Liver (tissue), 9 donors: ENCODE results near the gene COL27A1. TPM values are rescaled to one million over a fixed set of nuclear protein-coding genes. Genes with fewer than 3 reads are reported as not detected.

Experiments
- DNase-seq: peaks from one replicate; pipeline ENCODE4 v3.0.0-alpha.2; 2017; ENCODE audit warnings: low spot score
- H3K27ac ChIP-seq, 2 donors: one replicate each; pipeline ENCODE4 v1.7.0; 2013; ENCODE audit warnings: inconsistent platforms in 2 of 2, low read length in 2 of 2, control low read depth in 1 of 2, low read depth in 1 of 2, mild to moderate bottlenecking in 1 of 2
- H3K27me3 ChIP-seq, 4 donors: one replicate each; pipeline versions ENCODE4 v1.6.1 to v1.7.0; 2013; ENCODE audit warnings: low read length in 3 of 4, inconsistent platforms in 1 of 4, mild to moderate bottlenecking in 1 of 4, moderate library complexity in 1 of 4; ENCODE audit not compliant: control insufficient read depth in 4 of 4, insufficient read depth in 4 of 4
- H3K36me3 ChIP-seq, 4 donors: one replicate each; pipeline versions ENCODE4 v1.6.1 to v1.7.0; 2013; ENCODE audit warnings: low read length in 3 of 4, mild to moderate bottlenecking in 3 of 4, low read depth in 1 of 4, moderate library complexity in 1 of 4; ENCODE audit not compliant: control insufficient read depth in 4 of 4, insufficient read depth in 3 of 4
- H3K4me1 ChIP-seq, 4 donors: one replicate each; pipeline versions ENCODE4 v1.6.1 to v1.7.0; 2013; ENCODE audit warnings: low read length in 3 of 4, mild to moderate bottlenecking in 3 of 4, moderate library complexity in 1 of 4; ENCODE audit not compliant: control insufficient read depth in 4 of 4, insufficient read depth in 4 of 4
- H3K4me3 ChIP-seq, 3 donors: one replicate each; pipeline versions ENCODE4 v1.6.1 to v1.7.0; 2013; ENCODE audit warnings: low read length in 3 of 3, control low read depth in 1 of 3, low read depth in 1 of 3, mild to moderate bottlenecking in 1 of 3
- H3K9ac ChIP-seq, 2 donors: one replicate each; pipeline ENCODE4 v1.7.0; 2013; ENCODE audit warnings: low read length in 2 of 2, mild to moderate bottlenecking in 2 of 2, moderate library complexity in 2 of 2, control low read depth in 1 of 2, low read depth in 1 of 2
- H3K9me3 ChIP-seq, 4 donors: one replicate each; pipeline versions ENCODE4 v1.6.1 to v1.7.0; 2013; ENCODE audit warnings: low read length in 3 of 4; ENCODE audit not compliant: control insufficient read depth in 4 of 4
- ATF3 ChIP-seq: IDR thresholded peaks from 2 replicates; pipeline ENCODE4 v1.6.1; 2016; ENCODE audit warnings: antibody characterized with exemption
- CTCF ChIP-seq: fragments of 150-350 bp; IDR thresholded peaks from 2 replicates; pipeline ENCODE4 v1.5.1; 2017; ENCODE audit warnings: improper control_type of control experiment, low read depth, low read length; ENCODE audit not compliant: missing input control
- EGR1 ChIP-seq, 2 donors: IDR thresholded peaks; 2 replicates each; pipeline ENCODE4 v1.6.1; 2016 to 2018; ENCODE audit warnings: antibody characterized with exemption in 2 of 2, low read depth in 2 of 2
- FOXA1 ChIP-seq: IDR thresholded peaks from 2 replicates; pipeline ENCODE4 v1.6.1; 2016; ENCODE audit warnings: antibody characterized with exemption
- FOXA2 ChIP-seq: IDR thresholded peaks from 2 replicates; pipeline ENCODE4 v1.6.1; 2016; ENCODE audit warnings: antibody characterized with exemption
- GABPA ChIP-seq, 2 donors: IDR thresholded peaks in 1 of 2; conservative IDR thresholded peaks in 1 of 2; 2 replicates each; pipeline ENCODE4 v1.6.1; 2016; ENCODE audit warnings: antibody characterized with exemption in 2 of 2, mild to moderate bottlenecking in 1 of 2, moderate library complexity in 1 of 2
- HNF4A ChIP-seq, 2 donors: conservative IDR thresholded peaks; 2 replicates each; pipeline ENCODE4 v1.6.1; 2016; ENCODE audit warnings: antibody characterized with exemption in 2 of 2, mild to moderate bottlenecking in 2 of 2
- HNF4G ChIP-seq: IDR thresholded peaks from 2 replicates; pipeline ENCODE4 v1.6.1; 2016; ENCODE audit warnings: antibody characterized with exemption
- JUND ChIP-seq, 2 donors: IDR thresholded peaks; 2 replicates each; pipeline ENCODE4 v1.6.1; 2016; ENCODE audit warnings: antibody characterized with exemption in 2 of 2
- NR2F2 ChIP-seq: IDR thresholded peaks from 2 replicates; pipeline ENCODE4 v1.6.1; 2016; ENCODE audit warnings: antibody characterized with exemption
- RAD21 ChIP-seq, 2 donors: IDR thresholded peaks; 2 replicates each; pipeline ENCODE4 v1.6.1; 2016; ENCODE audit warnings: antibody characterized with exemption in 2 of 2, mild to moderate bottlenecking in 2 of 2
- RXRA ChIP-seq, 2 donors: IDR thresholded peaks; 2 replicates each; pipeline ENCODE4 v1.6.1; 2017 to 2018; ENCODE audit warnings: antibody characterized with exemption in 2 of 2, mild to moderate bottlenecking in 1 of 2
- SP1 ChIP-seq: IDR thresholded peaks from 2 replicates; pipeline ENCODE4 v1.6.1; 2018; ENCODE audit warnings: antibody characterized with exemption, mild to moderate bottlenecking
- TAF1 ChIP-seq: conservative IDR thresholded peaks from 2 replicates; pipeline ENCODE4 v1.6.1; 2016; ENCODE audit warnings: antibody characterized with exemption, mild to moderate bottlenecking
- YY1 ChIP-seq: IDR thresholded peaks from 2 replicates; pipeline ENCODE4 v1.6.1; 2016; ENCODE audit warnings: antibody characterized with exemption, mild to moderate bottlenecking
- ZBTB33 ChIP-seq: IDR thresholded peaks from 2 replicates; pipeline ENCODE4 v1.6.1; 2016; ENCODE audit warnings: antibody characterized with exemption
- WGBS: extraction: QIAGEN DNeasy Blood & Tissue Kit; methylation state at CpG from one replicate; pipeline ENCODE4 v1.1.7; 2013; 5-methylcytosine and 5-hydroxymethylcytosine counted together
- polyA plus RNA-seq, 2 donors: library from polyadenylated mRNA; stranded (reverse) in 1 of 2; unstranded in 1 of 2; fragments of 200-250 nt in 1 of 2; fragments of >200 nt in 1 of 2; fragmentation: Nextera tagmentation in 1 of 2; extraction: Ambion mirVana in 1 of 2; gene quantifications; one replicate each; pipeline versions ENCODE4 v1.2.1 to v1.2.3, GENCODE V29; 2013 to 2015
- total RNA-seq, 2 donors: library from RNA; depleted of rRNA; stranded (reverse); fragments of >200 nt; gene quantifications; one replicate each; pipeline ENCODE4 v1.2.3, GENCODE V29; 2014
- TF ChIP-seq, protein P1 (sequence below): IDR thresholded peaks from 2 replicates; pipeline ENCODE4 v1.6.1; 2016; ENCODE audit warnings: antibody characterized with exemption
- TF ChIP-seq, protein P2 (sequence below): IDR thresholded peaks from 2 replicates; pipeline ENCODE4 v1.6.1; 2016; ENCODE audit warnings: antibody characterized with exemption, mild to moderate bottlenecking
- donor health status: healthy.
- donor health status: healthy.
- donor health status: healthy.
- donor health status: healthy.
- donor health status: healthy.

The COL27A1 gene
- total and polyA plus RNA-seq, 4 donors = 7.0 to 20.4 (median 12.0) TPM

DNA sequence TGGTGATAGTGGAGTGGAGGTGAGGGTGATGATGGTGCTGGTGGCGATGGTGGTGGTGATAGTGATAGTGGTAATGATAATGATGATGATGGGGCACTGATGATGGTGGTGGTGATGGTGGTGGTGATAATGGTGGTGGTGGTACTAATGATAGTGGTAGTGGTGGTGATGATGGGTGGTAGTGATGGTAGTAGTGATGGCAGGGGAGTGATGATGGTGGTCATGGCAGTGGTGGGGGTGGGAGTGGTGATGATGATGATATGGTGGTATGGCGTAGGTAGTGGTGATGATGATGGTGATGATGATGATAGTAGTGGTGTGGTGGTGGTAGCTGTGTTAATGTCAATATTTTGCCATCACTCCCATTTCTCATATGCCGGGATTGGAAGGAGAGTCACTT lies 123.0 kb downstream of the COL27A1 start:
- no peak overlapping the region for H3K4me3 ChIP-seq
- no peak for DNase-seq
- H3K9me3 ChIP-seq = no peaks in the 10 kb centered on the region
- peaks cover 0 to 30% (median 14%) of the 10 kb centered on the region in 4 donors for H3K36me3 ChIP-seq
- 92% methylated on average over 3 of the region's 3 CpGs for WGBS
- H3K27ac ChIP-seq = no peak overlapping the region
- H3K4me1 ChIP-seq = peaks cover 0 to 4% (median 0%) of the 10 kb centered on the region in 4 donors
- H3K9ac ChIP-seq = no peak overlapping the region
- H3K27me3 ChIP-seq = no peaks in the 10 kb centered on the region
- TF ChIP-seq JUND (IDR thresholded peaks at IDR 0.05) (no peak), FOXA2 (no peak), HNF4A (conservative IDR thresholded peaks at IDR 0.05) (no peak), GABPA (IDR thresholded peaks at IDR 0.05 in 1 of 2, conservative IDR thresholded peaks at IDR 0.05 in 1 of 2) (no peak), EGR1 (IDR thresholded peaks at IDR 0.05; ENCODE audit: low read depth in 2 of 2) (no peak), NR2F2 (no peak), FOXA1 (no peak), SP1 (no peak), RAD21 (IDR thresholded peaks at IDR 0.05) (no peak), ZBTB33 (no peak), CTCF (no peak), RXRA (IDR thresholded peaks at IDR 0.05) (no peak), YY1 (no peak), HNF4G (no peak), ATF3 (no peak), TAF1 (no peak)
- TF ChIP-seq, protein P1, sequence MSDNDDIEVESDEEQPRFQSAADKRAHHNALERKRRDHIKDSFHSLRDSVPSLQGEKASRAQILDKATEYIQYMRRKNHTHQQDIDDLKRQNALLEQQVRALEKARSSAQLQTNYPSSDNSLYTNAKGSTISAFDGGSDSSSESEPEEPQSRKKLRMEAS = no peak
- TF ChIP-seq, protein P2, sequence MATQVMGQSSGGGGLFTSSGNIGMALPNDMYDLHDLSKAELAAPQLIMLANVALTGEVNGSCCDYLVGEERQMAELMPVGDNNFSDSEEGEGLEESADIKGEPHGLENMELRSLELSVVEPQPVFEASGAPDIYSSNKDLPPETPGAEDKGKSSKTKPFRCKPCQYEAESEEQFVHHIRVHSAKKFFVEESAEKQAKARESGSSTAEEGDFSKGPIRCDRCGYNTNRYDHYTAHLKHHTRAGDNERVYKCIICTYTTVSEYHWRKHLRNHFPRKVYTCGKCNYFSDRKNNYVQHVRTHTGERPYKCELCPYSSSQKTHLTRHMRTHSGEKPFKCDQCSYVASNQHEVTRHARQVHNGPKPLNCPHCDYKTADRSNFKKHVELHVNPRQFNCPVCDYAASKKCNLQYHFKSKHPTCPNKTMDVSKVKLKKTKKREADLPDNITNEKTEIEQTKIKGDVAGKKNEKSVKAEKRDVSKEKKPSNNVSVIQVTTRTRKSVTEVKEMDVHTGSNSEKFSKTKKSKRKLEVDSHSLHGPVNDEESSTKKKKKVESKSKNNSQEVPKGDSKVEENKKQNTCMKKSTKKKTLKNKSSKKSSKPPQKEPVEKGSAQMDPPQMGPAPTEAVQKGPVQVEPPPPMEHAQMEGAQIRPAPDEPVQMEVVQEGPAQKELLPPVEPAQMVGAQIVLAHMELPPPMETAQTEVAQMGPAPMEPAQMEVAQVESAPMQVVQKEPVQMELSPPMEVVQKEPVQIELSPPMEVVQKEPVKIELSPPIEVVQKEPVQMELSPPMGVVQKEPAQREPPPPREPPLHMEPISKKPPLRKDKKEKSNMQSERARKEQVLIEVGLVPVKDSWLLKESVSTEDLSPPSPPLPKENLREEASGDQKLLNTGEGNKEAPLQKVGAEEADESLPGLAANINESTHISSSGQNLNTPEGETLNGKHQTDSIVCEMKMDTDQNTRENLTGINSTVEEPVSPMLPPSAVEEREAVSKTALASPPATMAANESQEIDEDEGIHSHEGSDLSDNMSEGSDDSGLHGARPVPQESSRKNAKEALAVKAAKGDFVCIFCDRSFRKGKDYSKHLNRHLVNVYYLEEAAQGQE = no peak
